ENCODE data around the gene CDH12. TPM values are rescaled to one million over a fixed set of nuclear protein-coding genes. Genes with fewer than 3 reads are reported as not detected.
A peak's percentile ranks its signal among the peaks of the same experiment; 100 is the strongest.

CDH12 gene
- total RNA-seq, 1 donor from 2014 or later, result not detected

DNA sequence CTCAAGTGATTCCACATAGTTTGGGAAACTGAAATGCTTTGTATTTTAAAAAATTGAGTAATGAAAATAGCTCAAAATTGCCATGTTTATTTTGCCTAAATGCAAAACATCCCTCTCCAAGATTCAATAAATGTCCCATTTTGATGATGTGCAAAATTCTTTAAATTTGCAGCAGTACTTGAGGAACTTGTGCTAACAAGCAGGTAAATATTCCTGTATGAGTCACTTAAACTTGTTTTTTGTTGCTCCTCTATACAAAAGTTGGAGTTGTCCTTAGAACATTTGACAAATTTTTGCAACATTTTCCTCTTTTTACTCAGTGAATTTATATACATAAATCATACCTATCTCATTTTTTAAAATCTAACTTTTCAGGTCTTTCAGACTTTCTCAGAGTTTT lies 280.2 kb downstream of the CDH12 start:
- H2AFZ ChIP-seq (ENCODE audit: low read depth, low read length), result no peak overlapping the region
- DNase-seq (ENCODE audit: low read depth) (no peak), FAIRE-seq (no peak)
- no peak overlapping the region for H3K4me3 ChIP-seq (ENCODE audit: insufficient read depth, low read depth, low read length)
- H4K20me1 ChIP-seq (ENCODE audit: insufficient read depth, low read length), result no peaks in the 10 kb centered on the region
- H3K27ac Mint-ChIP-seq (ENCODE audit: unreplicated experiment), result no peak overlapping the region
- H3K36me3 ChIP-seq (ENCODE audit: insufficient read depth, low read length), result no peaks in the 10 kb centered on the region
- H3K27ac ChIP-seq (ENCODE audit: low read depth, low read length), result no peak overlapping the region
- no peaks in the 10 kb centered on the region for H3K27me3 Mint-ChIP-seq (ENCODE audit: low read depth, unreplicated experiment)
- no peaks in the 10 kb centered on the region for H3K79me2 ChIP-seq (ENCODE audit: insufficient read depth, low read length)
- no peaks in the 10 kb centered on the region for H3K4me1 Mint-ChIP-seq (ENCODE audit: low read depth, unreplicated experiment)
- no peak overlapping the region for H3K4me2 ChIP-seq (ENCODE audit: low read length)
- no peaks in the 10 kb centered on the region for H3K36me3 Mint-ChIP-seq (ENCODE audit: low read depth, unreplicated experiment)
- no peak overlapping the region for H3K9ac ChIP-seq (ENCODE audit: low read length)
- H3K9me3 ChIP-seq (ENCODE audit: insufficient read depth, low read depth, low read length), result no peaks in the 10 kb centered on the region
- H3K4me1 ChIP-seq (ENCODE audit: insufficient read depth, low read length), result no peaks in the 10 kb centered on the region
- peaks cover 3% of the 10 kb centered on the region for H3K9me3 Mint-ChIP-seq (ENCODE audit: unreplicated experiment)
- no peak for TF ChIP-seq EZH2 (IDR thresholded peaks at IDR 0.05; ENCODE audit: insufficient read depth, low read length)
- no peak for TF ChIP-seq CTCF (IDR thresholded peaks at IDR 0.05; ENCODE audit: insufficient read depth, low read depth, low read length)
- no peak overlapping the region for H3K4me3 Mint-ChIP-seq (ENCODE audit: unreplicated experiment)
- H3K27me3 ChIP-seq (ENCODE audit: insufficient read depth, low read length), result no peaks in the 10 kb centered on the region

GRCh38 chr5:22567983-22568382 lies 285.2 kb downstream of the CDH12 start:
- no peaks in the 10 kb centered on the region for H3K36me3 Mint-ChIP-seq (ENCODE audit: low read depth, unreplicated experiment)
- Histone ChIP-seq H3K4me1 (ENCODE audit: insufficient read depth, low read length) (no peaks in the 10 kb centered on the region), H3K27ac (ENCODE audit: low read depth, low read length) (no peak overlapping the region), H3K36me3 (ENCODE audit: insufficient read depth, low read length) (no peaks in the 10 kb centered on the region), H3K4me2 (ENCODE audit: low read length) (no peak overlapping the region), H3K4me3 (ENCODE audit: insufficient read depth, low read depth, low read length) (no peak overlapping the region), H3K9ac (ENCODE audit: low read length) (no peak overlapping the region), H3K9me3 (ENCODE audit: insufficient read depth, low read depth, low read length) (no peaks in the 10 kb centered on the region), H2AFZ (ENCODE audit: low read depth, low read length) (no peak overlapping the region), H4K20me1 (ENCODE audit: insufficient read depth, low read length) (no peaks in the 10 kb centered on the region), H3K27me3 (ENCODE audit: insufficient read depth, low read length) (no peaks in the 10 kb centered on the region), H3K79me2 (ENCODE audit: insufficient read depth, low read length) (no peaks in the 10 kb centered on the region)
- no peak overlapping the region for H3K27ac Mint-ChIP-seq (ENCODE audit: unreplicated experiment)
- no peaks in the 10 kb centered on the region for H3K4me1 Mint-ChIP-seq (ENCODE audit: low read depth, unreplicated experiment)
- no peak overlapping the region for H3K4me3 Mint-ChIP-seq (ENCODE audit: unreplicated experiment)
- FAIRE-seq (no peak), DNase-seq (ENCODE audit: low read depth) (no peak)
- peaks cover 3% of the 10 kb centered on the region for H3K9me3 Mint-ChIP-seq (ENCODE audit: unreplicated experiment)
- no peaks in the 10 kb centered on the region for H3K27me3 Mint-ChIP-seq (ENCODE audit: low read depth, unreplicated experiment)
- no peak for TF ChIP-seq EZH2 (IDR thresholded peaks at IDR 0.05; ENCODE audit: insufficient read depth, low read length)
- TF ChIP-seq CTCF (IDR thresholded peaks at IDR 0.05; ENCODE audit: insufficient read depth, low read depth, low read length), result no peak

DNA sequence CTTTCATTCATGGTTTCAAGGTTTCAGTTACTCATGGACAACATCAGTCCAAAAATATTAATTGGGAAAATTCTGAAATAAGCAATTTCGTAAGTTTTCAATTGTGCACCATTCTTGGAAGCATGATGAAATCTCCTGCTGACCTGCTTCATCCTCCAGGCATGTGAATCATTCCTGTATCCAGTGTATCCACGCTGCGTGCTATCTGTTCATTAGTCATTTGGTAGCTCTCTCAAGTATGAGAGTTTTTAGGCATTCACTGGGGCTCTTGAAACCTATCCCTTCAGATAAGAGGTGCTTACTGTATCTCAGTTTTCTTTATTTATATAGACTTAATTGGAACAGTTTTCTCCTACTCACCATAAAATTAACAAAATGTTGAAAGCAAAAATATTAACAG lies 293.0 kb downstream of the CDH12 start:
- Histone ChIP-seq H3K9ac (ENCODE audit: low read length) (no peak overlapping the region), H3K27ac (ENCODE audit: low read depth, low read length) (no peak overlapping the region), H3K27me3 (ENCODE audit: insufficient read depth, low read length) (no peaks in the 10 kb centered on the region), H3K79me2 (ENCODE audit: insufficient read depth, low read length) (no peaks in the 10 kb centered on the region), H3K36me3 (ENCODE audit: insufficient read depth, low read length) (no peaks in the 10 kb centered on the region), H4K20me1 (ENCODE audit: insufficient read depth, low read length) (no peaks in the 10 kb centered on the region), H2AFZ (ENCODE audit: low read depth, low read length) (no peak overlapping the region), H3K4me2 (ENCODE audit: low read length) (no peak overlapping the region), H3K9me3 (ENCODE audit: insufficient read depth, low read depth, low read length) (no peaks in the 10 kb centered on the region), H3K4me1 (ENCODE audit: insufficient read depth, low read length) (no peaks in the 10 kb centered on the region), H3K4me3 (ENCODE audit: insufficient read depth, low read depth, low read length) (no peak overlapping the region)
- Mint-ChIP-seq H3K9me3 (ENCODE audit: unreplicated experiment) (no peaks in the 10 kb centered on the region), H3K4me3 (ENCODE audit: unreplicated experiment) (no peak overlapping the region), H3K27ac (ENCODE audit: unreplicated experiment) (peak overlapping the region; percentile 89), H3K27me3 (ENCODE audit: low read depth, unreplicated experiment) (no peaks in the 10 kb centered on the region), H3K36me3 (ENCODE audit: low read depth, unreplicated experiment) (no peaks in the 10 kb centered on the region), H3K4me1 (ENCODE audit: low read depth, unreplicated experiment) (no peaks in the 10 kb centered on the region)
- peak; percentile 78 for DNase-seq (ENCODE audit: low read depth)
- no peak for TF ChIP-seq CTCF (IDR thresholded peaks at IDR 0.05; ENCODE audit: insufficient read depth, low read depth, low read length)
- TF ChIP-seq EZH2 (IDR thresholded peaks at IDR 0.05; ENCODE audit: insufficient read depth, low read length), result no peak
- no peak for FAIRE-seq
